Occipital lobe (tissue), 2 donors: ENCODE results near the gene KBTBD2. TPM values are rescaled to one million over a fixed set of nuclear protein-coding genes. Genes with fewer than 3 reads are reported as not detected.
"Not testable (repeated sequence)": the region's sequence is repeated elsewhere in the genome, so short reads cannot be mapped to it uniquely, and the experiment has no call there.

Experiments used
- DNase-seq: peaks from one replicate; lab custom pipeline; 2025; lab: John Stamatoyannopoulos, UW
- total RNA-seq: library from RNA; depleted of rRNA; stranded (reverse); fragments of >200 nt; gene quantifications from one replicate; pipeline ENCODE4 v1.2.3, GENCODE V29; 2014

KBTBD2 gene
- 113 TPM for total RNA-seq

DNA sequence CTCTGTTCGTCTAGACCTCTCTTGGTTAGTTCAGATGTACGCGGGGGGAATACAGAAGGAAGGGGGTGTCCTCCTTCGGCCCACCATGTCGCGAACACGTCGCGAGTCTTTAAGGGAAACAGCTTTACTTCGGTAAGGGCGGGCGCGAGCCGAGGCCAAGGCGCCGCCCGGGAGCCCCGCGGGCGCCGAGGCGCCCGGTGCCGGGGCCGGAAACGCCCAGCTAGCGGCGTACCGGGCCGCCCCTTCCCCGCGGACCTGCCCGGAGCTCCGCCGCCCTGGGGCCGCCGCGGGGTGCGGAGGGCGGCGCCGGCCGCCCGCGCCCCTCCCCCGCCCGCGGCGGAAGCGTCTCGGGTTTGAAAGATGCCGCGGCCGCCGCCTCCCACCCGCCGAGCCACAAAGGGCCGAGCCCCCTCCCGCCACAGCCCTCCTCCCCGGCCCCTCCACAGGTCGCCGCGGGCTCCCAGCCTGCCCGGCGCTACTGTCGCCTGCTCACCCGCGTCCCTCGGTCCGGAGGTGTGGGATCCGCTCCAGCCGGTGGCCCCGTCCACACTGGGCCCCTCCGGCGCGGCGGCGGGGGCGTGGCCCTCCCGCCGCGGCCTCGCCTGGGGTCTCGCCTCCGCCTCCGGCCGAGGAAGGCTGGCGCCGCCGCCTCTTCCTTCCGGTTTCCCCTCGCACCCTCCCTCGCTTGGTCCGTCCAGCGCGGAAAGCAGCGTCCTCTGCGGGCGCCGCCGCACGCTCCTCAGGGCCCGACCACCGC, at the start of gene KBTBD2:
Gene KBTBD2 (minus strand): TSS at position 718 of the 757 bp plus-strand sequence. CDS start 12,156 bp downstream, outside the sequence.
- DNase-seq = no peak

GRCh38 chr7:32941181-32941580, 49.6 kb upstream of the KBTBD2 start:
- DNase-seq = no peak

- no peak for DNase-seq
Observed at GRCh38 chr7:32937344-32938174, 46.0 kb upstream of the KBTBD2 start.

DNA sequence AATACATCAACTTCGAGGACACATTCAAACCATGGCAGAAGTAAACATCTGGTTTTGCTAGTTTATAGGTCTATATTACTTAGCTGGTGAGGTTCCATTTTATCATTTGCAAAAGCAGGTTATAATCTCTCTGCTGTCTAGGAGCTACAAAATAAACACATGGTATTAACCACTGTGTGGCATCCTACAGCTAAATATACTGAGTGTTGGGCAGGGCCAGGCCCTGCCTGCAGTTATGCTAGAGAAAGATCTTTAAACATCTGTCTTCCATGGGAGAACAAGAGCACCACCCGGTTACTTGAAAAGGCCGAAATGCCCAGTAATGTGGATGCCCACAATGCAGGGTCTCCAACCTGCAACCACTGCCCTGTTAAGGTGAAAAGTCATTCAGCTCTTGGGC, 45.1 kb upstream of the KBTBD2 start:
- no peak for DNase-seq

DNA sequence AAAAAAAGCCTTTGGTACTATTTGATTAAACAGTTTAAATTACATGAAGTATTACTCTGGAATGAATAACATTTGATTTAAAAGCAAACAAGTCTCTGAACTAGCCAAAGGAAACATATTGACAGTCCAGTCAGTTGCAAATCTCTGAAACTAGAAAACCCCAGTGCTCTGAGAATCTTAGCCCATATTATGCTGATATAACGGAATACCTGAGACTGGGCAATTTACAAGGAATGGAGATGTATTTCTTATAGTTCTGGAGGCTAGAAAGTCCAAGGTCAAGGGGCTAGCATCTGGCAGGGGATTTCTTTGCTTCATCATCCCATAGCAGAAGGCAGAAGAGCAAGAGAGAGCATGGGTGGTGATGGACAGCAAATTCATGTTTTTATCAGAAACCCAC, 44.0 kb upstream of the KBTBD2 start:
- DNase-seq = no peak

- DNase-seq = no peak
Observed at GRCh38 chr7:32930378-32930777, 38.8 kb upstream of the KBTBD2 start.

DNA sequence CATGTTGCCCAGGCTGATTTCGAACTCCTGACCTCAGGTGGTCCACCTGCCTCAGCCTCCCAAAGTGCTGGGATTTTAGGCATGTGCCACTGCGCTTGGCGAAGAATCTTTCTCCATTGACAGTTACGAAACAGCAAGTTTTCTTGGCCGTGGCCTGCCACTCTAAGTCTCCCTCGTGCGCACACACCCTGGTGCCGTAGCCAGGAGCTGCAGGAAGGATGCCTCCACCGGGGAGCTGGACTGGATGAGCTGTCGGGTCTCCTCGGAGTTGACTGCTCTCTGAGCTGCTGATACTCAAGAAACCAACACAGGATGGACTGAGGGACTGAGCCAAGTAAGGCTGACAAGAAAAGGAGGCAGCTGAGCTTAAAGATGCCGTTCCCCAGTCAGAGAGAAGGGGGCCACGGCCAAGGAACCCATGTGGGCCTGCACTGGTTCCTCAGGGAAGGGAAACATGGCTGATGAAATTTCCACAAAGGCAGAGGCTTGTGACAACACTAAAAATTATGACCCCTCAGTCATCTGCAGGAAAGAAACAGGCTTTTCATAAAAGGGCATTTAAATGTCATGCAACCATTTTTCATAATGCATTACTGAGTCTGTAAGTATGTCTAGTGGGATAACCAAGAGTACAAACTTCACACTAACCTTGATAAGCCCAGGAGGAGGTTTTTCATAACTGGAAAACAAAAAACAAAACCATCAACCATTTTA, 38.0 kb upstream of the KBTBD2 start:
- no peak for DNase-seq

DNA sequence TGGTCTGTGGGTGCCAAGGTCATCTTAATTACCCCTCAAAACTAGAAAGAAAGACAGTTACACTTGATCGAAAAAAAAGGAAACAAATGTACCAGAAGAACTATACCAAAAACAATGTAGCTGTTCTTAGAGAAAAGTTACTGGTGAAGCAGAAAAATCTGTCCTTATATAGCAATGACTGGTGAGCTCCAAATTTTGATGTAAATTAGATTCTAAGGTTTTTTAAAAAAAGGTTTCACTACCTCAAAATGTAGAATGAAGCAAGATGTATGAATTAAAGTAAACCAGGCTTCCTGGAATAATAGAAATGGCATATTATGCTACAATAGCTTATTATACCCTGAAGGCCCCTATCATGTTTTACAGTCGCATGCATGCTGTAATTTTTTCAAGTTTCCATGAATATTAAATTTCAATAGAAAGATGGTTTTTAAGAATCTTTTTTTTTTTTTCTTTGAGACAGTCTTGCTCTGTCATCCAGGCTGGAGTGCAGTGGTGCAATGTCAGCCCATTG, 37.3 kb upstream of the KBTBD2 start:
- no peak for DNase-seq

- no peak for DNase-seq
Observed at GRCh38 chr7:32921896-32922295, 30.3 kb upstream of the KBTBD2 start.

DNA sequence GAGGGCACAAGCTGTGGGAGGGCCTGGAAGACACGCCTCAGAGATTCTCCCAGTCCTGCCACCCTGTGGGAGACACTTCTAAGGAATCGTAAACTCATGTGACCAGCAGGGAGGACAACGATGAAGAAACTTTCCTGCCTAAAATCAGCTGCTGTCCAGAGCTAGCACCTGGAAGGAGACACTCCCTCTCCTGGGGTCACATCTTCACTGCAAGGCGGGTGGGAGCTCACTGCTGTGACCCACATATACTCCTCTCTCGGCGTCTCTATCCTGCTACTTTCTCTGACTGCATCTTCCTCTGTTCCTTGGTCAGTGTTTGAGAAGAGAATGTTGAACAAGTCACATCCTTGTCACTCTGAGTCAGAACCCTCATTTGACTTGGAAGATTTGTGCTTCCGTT, 25.4 kb upstream of the KBTBD2 start:
- DNase-seq = not testable (repeated sequence)

GRCh38 chr7:32916006-32916405, 24.4 kb upstream of the KBTBD2 start:
- peak; percentile 4 for DNase-seq

DNA sequence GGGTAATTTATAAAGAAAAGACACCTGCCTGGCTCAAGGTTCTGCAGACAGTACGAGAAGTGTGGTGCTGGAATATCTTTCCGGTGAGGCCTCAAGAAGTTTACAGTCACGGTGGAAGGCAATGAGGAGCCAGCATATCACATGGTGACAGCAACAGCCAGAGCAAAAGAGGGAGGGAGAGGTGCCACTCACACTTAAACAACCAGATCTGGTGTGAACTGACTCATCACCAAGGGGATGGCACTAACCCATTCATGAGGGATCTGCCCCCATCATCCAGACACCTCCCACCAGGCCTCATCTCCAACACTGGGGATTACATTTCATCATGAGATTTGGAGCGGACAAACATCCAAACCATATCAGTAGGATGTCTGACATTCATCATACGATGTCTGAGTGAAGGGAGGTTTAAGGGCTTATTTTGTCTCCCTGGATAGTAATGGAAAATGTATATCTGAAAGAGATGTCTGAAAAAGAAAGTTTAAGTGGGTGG, 23.5 kb upstream of the KBTBD2 start:
- DNase-seq = no peak

DNA sequence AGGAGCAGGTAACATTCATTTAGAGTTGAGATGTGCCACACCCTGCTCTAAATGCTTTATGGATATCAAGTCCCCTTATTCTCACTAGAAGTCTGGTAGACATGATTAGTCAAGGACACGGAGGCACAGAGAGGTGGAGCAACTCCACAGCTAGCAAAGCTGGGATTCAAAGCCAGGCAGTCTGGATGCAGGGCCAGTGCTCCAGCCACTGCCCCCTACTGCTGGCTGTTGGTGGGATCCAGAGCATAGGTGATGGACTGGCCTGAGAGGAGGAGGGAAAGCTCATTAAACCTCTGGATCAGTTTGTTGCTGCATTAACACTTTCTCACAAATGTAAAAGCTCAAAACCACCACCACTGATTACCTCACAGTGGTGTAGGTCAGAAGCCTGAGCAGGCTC, 22.6 kb upstream of the KBTBD2 start:
- no peak for DNase-seq

DNA sequence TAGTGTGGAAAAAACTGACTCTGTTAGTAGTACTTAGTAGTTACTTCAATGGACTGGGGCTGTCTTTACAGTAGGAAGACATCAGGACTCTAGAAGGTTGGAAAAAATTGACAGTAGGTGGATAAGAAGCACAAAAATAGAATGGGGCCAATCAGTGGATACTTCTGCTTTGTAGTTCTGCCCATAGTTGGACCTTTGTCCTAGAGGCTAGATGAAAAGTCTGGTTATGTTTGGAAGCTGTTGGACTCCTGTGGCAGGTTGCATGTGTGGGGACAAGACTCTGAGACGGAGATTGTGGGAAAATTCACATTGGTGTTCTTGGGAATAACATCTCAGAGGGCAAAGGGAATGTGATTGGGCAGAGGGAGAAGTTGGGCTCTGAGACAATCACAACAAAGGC, 18.6 kb upstream of the KBTBD2 start:
- DNase-seq = no peak

DNA sequence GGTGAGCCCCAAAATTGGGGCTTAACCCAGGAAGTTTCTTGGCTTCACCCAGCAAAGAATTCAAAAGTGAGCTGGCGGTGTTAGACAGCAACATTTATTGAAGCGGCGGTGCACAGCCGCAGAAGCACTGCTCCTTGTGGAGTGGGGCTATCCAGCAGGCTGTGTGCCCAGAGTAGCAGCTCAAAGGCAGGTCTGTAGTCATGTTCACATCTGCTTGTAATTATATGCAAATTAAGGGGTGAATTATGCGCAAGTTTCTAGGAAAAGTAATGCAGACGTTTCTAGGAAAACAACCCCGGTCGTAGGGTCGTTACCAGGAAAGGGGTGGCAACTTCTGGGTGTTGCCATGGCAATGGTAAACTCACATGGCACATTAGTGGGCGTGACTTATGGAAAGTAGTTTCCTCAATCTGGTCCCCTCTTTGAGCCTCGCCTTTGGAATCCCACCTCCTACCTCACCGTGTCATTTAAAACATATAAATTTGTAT, 13.7 kb upstream of the KBTBD2 start:
- peak; percentile 36 for DNase-seq

DNA sequence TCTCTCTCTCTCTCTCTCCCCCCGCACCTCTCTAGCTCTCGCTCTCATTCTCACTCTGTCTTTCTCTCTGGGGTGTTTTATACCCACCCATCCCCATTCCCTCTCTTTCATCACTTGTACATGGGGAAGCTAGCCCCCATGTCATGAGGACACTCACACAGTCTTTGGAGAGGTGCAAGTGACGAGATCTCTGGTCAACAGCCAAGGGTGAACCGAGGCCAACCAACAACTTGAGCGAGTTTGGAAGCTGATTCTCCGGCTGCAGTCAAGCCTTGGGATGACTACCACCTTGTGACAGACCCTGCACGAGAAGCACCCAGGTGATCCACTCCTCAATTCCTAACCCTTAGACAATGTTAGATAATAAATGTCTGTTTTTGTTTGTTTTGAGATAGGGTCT, 10.1 kb upstream of the KBTBD2 start:
- DNase-seq = no peak

GRCh38 chr7:32900433-32900995, 9.0 kb upstream of the KBTBD2 start:
- DNase-seq = no peak

DNA sequence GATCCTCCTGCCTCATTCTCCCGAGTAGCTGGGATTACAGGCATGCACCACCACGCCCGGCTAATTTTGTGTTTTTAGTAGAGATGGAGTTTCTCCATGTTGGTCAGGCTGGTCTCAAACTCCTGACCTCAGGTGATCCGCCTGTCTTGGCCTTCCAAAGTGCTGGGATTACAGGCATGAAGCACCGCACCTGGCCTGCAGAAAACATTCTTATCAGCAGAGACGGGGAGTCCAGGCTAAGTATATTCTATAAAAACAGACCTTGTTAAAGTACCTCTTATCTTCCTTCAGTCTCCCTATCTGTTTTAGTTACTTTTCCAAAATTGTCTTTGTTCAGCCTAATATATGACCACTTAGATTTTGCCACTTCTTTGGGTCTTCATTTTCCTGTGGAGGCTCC, 5.8 kb upstream of the KBTBD2 start:
- not testable (repeated sequence) for DNase-seq

DNA sequence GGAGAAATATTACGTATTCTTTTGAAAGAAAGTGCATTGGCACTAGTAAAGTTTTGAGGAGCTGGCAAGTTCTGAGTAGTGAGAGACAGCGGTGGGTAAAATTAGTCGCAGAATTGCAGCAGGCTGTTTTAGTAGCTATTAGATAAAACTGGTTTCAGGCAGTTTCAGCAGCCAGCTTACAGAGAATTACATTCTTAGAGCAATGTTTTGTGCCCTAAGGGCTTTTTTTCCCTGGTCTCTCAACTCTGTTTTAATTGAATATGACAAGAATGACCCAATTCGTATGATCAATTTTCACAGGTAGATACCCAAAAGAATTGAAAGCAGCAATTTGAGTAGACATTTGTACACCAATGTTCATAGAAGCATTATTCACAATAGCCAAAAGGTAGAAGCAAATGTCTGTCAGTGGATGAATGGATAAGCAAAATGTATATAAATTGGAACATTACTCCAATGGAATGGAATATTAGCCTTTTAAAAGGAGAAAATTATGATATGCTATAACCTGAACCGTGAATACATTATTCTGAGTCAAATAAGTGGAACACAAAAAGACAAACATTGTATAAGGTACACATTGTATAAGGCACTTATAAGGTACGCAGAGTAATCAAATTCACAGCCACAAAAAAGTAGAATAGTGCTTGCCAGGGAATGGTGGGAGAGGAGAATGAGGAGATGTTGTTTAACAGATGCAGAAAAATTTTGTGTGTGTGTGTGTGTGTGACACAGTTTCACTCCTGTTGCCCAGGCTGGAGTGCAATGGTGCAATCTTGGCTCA, 5.2 kb upstream of the KBTBD2 start:
- DNase-seq = no peak

- no peak for DNase-seq
Observed at GRCh38 chr7:32894171-32894570, 2.6 kb upstream of the KBTBD2 start.
